Effector CD8-positive, alpha-beta T cell (primary cell): ENCODE results near the gene PLD1.
"Not testable (repeated sequence)": the region's sequence is repeated elsewhere in the genome, so short reads cannot be mapped to it uniquely, and the experiment has no call there.

Experiments
- DNase-seq: peaks from one replicate; lab custom pipeline; 2025; lab: John Stamatoyannopoulos, UW

The PLD1 gene

GRCh38 chr3:171700653-171701052 is 109.6 kb downstream of the PLD1 start:
- DNase-seq = no peak

- DNase-seq = no peak
These were observed 110.1 kb downstream of the PLD1 start for GRCh38 chr3:171700157-171700556.

GRCh38 chr3:171699601-171700000 is 110.7 kb downstream of the PLD1 start:
- DNase-seq = no peak

- DNase-seq = no peak
These were observed 113.5 kb downstream of the PLD1 start for GRCh38 chr3:171696805-171697204.

GRCh38 chr3:171695426-171695825 is 114.9 kb downstream of the PLD1 start:
- no peak for DNase-seq

- no peak for DNase-seq
These were observed 115.4 kb downstream of the PLD1 start for GRCh38 chr3:171694888-171695287.

GRCh38 chr3:171692551-171692950 is 117.7 kb downstream of the PLD1 start:
- not testable (repeated sequence) for DNase-seq

- no peak for DNase-seq
These were observed 118.8 kb downstream of the PLD1 start for GRCh38 chr3:171691485-171691884.

- no peak for DNase-seq
These were observed 120.0 kb downstream of the PLD1 start for GRCh38 chr3:171690281-171690680.

- no peak for DNase-seq
These were observed 121.7 kb downstream of the PLD1 start for GRCh38 chr3:171688593-171688992.

- DNase-seq = no peak
These were observed 122.3 kb downstream of the PLD1 start for GRCh38 chr3:171688002-171688401.

- DNase-seq = no peak
These were observed 122.7 kb downstream of the PLD1 start for GRCh38 chr3:171687581-171687980.

GRCh38 chr3:171687064-171687463 is 123.2 kb downstream of the PLD1 start:
- no peak for DNase-seq

GRCh38 chr3:171685116-171685895 is 125.0 kb downstream of the PLD1 start:
- DNase-seq = no peak

GRCh38 chr3:171684221-171684620 is 126.1 kb downstream of the PLD1 start:
- no peak for DNase-seq

GRCh38 chr3:171682743-171683142 is 127.5 kb downstream of the PLD1 start:
- no peak for DNase-seq

GRCh38 chr3:171680726-171681411 is 129.4 kb downstream of the PLD1 start:
- no peak for DNase-seq

- DNase-seq = no peak
These were observed 131.3 kb downstream of the PLD1 start for GRCh38 chr3:171678971-171679492.

- DNase-seq = no peak
These were observed 132.6 kb downstream of the PLD1 start for GRCh38 chr3:171677706-171678105.

GRCh38 chr3:171676601-171677175 is 133.6 kb downstream of the PLD1 start:
- no peak for DNase-seq

- no peak for DNase-seq
These were observed 136.3 kb downstream of the PLD1 start for GRCh38 chr3:171673951-171674350.

GRCh38 chr3:171672538-171672937 is 137.7 kb downstream of the PLD1 start:
- DNase-seq = no peak

GRCh38 chr3:171672124-171672523 is 138.2 kb downstream of the PLD1 start:
- no peak for DNase-seq
